ENCODE measurements around the gene FILIP1. TPM values are rescaled to one million over a fixed set of nuclear protein-coding genes. Genes with fewer than 3 reads are reported as not detected.
"Not testable (repeated sequence)": the region's sequence is repeated elsewhere in the genome, so short reads cannot be mapped to it uniquely, and the experiment has no call there.

The FILIP1 gene
- total RNA-seq, 1 donor = under 0.01 TPM

DNA sequence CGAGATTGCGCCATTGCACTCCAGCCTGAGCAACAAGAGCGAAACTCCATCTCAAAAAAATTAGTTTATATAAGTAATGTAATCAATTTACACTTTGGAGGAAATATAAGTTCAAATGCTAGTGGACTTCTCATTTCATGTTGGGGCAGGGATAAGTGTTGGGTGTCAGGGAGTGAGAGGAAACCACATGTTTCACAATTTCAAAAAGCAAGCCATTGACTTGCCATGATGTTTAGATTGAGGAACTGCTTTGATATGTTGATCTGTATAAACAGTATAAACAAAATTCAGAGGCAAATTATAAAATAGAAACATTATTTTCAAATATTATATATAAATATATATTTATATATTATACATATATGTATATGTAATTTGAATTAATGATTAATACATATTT, 42.7 kb downstream of the FILIP1 start:
- peaks cover 4% of the 10 kb centered on the region for H3K27me3 ChIP-seq (ENCODE audit: insufficient read depth, low read length)
- H3K9me3 ChIP-seq (ENCODE audit: low read depth, low read length) = no peaks in the 10 kb centered on the region
- H3K4me1 ChIP-seq (ENCODE audit: insufficient read depth, low read length) = no peaks in the 10 kb centered on the region
- no peak overlapping the region for H3K4me3 ChIP-seq (ENCODE audit: low read length)

- H3K9me3 ChIP-seq (ENCODE audit: low read depth, low read length) = no peaks in the 10 kb centered on the region
- no peak overlapping the region for H3K4me3 ChIP-seq (ENCODE audit: low read length)
- H3K4me1 ChIP-seq (ENCODE audit: insufficient read depth, low read length) = no peaks in the 10 kb centered on the region
- peaks cover 4% of the 10 kb centered on the region for H3K27me3 ChIP-seq (ENCODE audit: insufficient read depth, low read length)
These were observed 43.9 kb downstream of the FILIP1 start for GRCh38 chr6:75449630-75450206.

DNA sequence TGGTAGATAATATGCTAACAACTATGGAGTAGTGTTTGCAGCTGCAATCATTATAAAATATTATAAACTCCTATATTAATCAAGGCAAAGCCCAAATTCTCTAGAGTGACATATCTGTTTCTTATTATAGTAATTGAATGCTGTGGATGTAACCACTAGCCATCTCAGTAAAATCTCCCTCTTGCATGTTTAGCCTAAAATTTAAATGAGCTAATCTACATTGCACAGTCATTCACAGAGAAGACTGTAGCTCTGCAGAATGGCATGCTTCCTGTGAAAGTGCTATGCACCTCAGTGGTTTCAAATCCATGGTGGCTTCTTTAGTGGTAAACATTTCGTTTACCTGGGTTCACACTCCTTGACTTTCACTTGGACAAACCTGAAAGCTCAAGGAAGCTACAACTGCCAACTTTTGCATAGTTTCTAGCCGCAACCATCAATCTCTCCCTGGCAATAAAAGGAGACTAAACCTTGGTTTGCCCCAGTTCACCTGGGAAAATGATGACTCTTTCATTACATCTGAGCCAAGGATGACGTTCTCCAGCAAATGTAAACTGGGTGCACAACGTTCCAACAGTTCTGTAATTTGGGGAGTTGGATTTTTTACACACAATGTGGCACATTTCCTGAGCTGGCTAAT, 47.2 kb downstream of the FILIP1 start:
- Histone ChIP-seq H3K9me3 (ENCODE audit: low read depth, low read length) (no peaks in the 10 kb centered on the region), H3K4me3 (ENCODE audit: low read length) (no peak overlapping the region), H3K4me1 (ENCODE audit: insufficient read depth, low read length) (no peaks in the 10 kb centered on the region), H3K27me3 (ENCODE audit: insufficient read depth, low read length) (peaks cover 4% of the 10 kb centered on the region)

DNA sequence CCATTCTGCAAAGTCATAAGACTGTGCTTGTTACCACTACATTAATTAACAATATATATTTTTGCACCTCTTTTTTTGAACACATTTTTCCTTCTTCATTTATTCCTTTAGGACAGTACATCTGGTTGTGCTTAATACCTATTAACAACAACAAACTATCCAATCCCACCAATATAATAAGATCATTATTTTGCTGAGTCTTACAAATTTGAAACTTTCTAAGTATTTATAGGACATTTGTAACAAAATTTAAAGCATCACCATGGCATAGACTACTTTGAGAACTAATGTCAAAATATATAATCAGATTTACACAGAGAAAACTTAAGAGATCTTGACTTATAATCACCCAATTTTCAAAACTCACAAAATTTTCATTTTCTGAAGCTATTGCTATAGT, 47.9 kb downstream of the FILIP1 start:
- peaks cover 4% of the 10 kb centered on the region for H3K27me3 ChIP-seq (ENCODE audit: insufficient read depth, low read length)
- no peak overlapping the region for H3K4me3 ChIP-seq (ENCODE audit: low read length)
- no peaks in the 10 kb centered on the region for H3K4me1 ChIP-seq (ENCODE audit: insufficient read depth, low read length)
- H3K9me3 ChIP-seq (ENCODE audit: low read depth, low read length) = no peaks in the 10 kb centered on the region

- Histone ChIP-seq H3K4me1 (ENCODE audit: insufficient read depth, low read length) (no peaks in the 10 kb centered on the region), H3K4me3 (ENCODE audit: low read length) (no peak overlapping the region), H3K27me3 (ENCODE audit: insufficient read depth, low read length) (peaks cover 4% of the 10 kb centered on the region), H3K9me3 (ENCODE audit: low read depth, low read length) (no peaks in the 10 kb centered on the region)
These were observed 48.7 kb downstream of the FILIP1 start for GRCh38 chr6:75444899-75445298.

DNA sequence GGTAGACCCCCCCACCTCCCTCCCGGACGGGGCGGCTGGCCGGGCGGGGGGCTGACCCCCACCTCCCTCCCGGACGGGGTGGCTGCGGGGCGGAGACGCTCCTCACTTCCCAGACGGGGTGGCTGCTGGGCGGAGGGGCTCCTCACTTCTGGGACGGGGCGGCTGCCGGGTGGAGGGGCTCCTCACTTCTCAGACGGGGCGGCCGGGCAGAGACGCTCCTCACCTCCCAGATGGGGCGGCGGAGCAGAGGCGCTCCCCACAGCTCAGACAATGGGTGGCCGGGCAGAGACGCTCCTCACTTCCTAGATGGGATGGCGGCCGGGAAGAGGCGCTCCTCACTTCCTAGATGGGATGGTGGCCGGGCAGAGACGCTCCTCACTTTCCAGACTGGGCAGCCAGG, 51.7 kb downstream of the FILIP1 start:
- H3K4me3 ChIP-seq (ENCODE audit: low read length); H3K4me1 ChIP-seq (ENCODE audit: insufficient read depth, low read length); H3K9me3 ChIP-seq (ENCODE audit: low read depth, low read length); H3K27me3 ChIP-seq (ENCODE audit: insufficient read depth, low read length): not testable (repeated sequence)

GRCh38 chr6:75441479-75441878, 52.1 kb downstream of the FILIP1 start:
- not testable (repeated sequence) for H3K4me3 ChIP-seq (ENCODE audit: low read length); H3K4me1 ChIP-seq (ENCODE audit: insufficient read depth, low read length); H3K27me3 ChIP-seq (ENCODE audit: insufficient read depth, low read length); H3K9me3 ChIP-seq (ENCODE audit: low read depth, low read length)

DNA sequence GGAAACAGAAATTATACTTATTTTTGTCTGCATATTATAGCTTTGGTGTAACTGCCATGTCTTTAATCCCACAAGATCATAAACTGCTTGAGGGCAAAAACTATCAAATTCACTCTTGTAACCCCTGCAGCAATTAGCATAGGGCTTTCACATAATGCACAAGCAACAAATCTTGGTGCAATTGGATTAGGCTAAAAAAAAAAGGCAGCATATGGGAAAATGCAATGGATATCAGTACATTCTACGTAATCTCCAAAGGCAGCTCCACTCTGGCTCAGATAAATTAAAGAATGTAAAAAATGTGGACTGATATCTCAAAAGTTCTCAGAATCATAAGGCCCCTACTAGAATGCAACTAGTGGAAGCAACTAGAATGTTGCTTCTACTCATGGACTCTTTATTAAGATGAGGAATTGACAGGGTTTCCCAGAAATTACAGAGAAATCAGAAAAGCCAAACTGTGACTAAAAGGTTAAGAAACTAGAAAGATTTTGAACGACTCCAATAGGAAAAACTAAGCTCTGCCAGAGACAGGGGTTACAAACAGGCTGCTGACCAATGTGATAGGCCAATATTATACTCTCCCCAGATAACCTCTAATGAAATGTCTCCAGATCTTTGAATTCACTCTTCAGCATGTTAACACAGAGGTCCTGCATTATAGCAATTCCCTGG, 55.0 kb downstream of the FILIP1 start:
- no peaks in the 10 kb centered on the region for H3K27me3 ChIP-seq (ENCODE audit: insufficient read depth, low read length)
- no peaks in the 10 kb centered on the region for H3K9me3 ChIP-seq (ENCODE audit: low read depth, low read length)
- H3K4me1 ChIP-seq (ENCODE audit: insufficient read depth, low read length) = no peaks in the 10 kb centered on the region
- no peak overlapping the region for H3K4me3 ChIP-seq (ENCODE audit: low read length)

DNA sequence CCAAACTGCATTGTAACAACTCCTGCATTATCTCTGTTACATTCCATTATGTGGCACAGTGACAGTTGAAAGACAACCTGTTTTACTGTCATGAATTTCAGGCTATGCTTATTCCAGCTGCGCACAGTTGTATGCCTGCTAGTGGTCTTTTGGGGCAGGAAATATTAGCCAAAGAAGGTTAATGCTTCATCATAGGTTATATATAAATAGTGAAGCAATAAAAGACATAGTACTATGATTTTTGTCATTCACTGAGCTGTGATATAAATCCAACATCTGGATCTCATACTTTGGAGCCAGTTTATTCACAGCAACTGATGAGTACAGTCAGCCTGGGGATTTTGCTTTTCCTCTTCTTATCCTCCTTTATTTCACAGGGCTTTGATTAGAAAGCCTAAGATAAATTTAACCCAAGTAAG, 55.6 kb downstream of the FILIP1 start:
- Histone ChIP-seq H3K27me3 (ENCODE audit: insufficient read depth, low read length) (no peaks in the 10 kb centered on the region), H3K9me3 (ENCODE audit: low read depth, low read length) (no peaks in the 10 kb centered on the region), H3K4me1 (ENCODE audit: insufficient read depth, low read length) (no peaks in the 10 kb centered on the region), H3K4me3 (ENCODE audit: low read length) (no peak overlapping the region)

- Histone ChIP-seq H3K9me3 (ENCODE audit: low read depth, low read length) (no peaks in the 10 kb centered on the region), H3K4me1 (ENCODE audit: insufficient read depth, low read length) (no peaks in the 10 kb centered on the region), H3K27me3 (ENCODE audit: insufficient read depth, low read length) (no peaks in the 10 kb centered on the region), H3K4me3 (ENCODE audit: low read length) (no peak overlapping the region)
These were observed 56.1 kb downstream of the FILIP1 start for GRCh38 chr6:75437421-75437891.

- H3K27me3 ChIP-seq (ENCODE audit: insufficient read depth, low read length) = no peaks in the 10 kb centered on the region
- no peaks in the 10 kb centered on the region for H3K9me3 ChIP-seq (ENCODE audit: low read depth, low read length)
- no peak overlapping the region for H3K4me3 ChIP-seq (ENCODE audit: low read length)
- no peaks in the 10 kb centered on the region for H3K4me1 ChIP-seq (ENCODE audit: insufficient read depth, low read length)
These were observed 56.7 kb downstream of the FILIP1 start for GRCh38 chr6:75436869-75437268.

- not testable (repeated sequence) for H3K4me1 ChIP-seq (ENCODE audit: insufficient read depth, low read length); H3K4me3 ChIP-seq (ENCODE audit: low read length); H3K9me3 ChIP-seq (ENCODE audit: low read depth, low read length); H3K27me3 ChIP-seq (ENCODE audit: insufficient read depth, low read length)
These were observed 60.8 kb downstream of the FILIP1 start for GRCh38 chr6:75432809-75433208.

- H3K4me1 ChIP-seq (ENCODE audit: insufficient read depth, low read length) = no peaks in the 10 kb centered on the region
These were observed 62.2 kb downstream of the FILIP1 start for GRCh38 chr6:75431379-75431778.

GRCh38 chr6:75430631-75431325, 62.8 kb downstream of the FILIP1 start:
- Histone ChIP-seq H3K4me1 (ENCODE audit: insufficient read depth, low read length) (no peaks in the 10 kb centered on the region), H3K4me3 (ENCODE audit: low read length) (no peak overlapping the region), H3K9me3 (ENCODE audit: low read depth, low read length) (no peaks in the 10 kb centered on the region), H3K27me3 (ENCODE audit: insufficient read depth, low read length) (no peaks in the 10 kb centered on the region)

More at GRCh38 chr6:75431379-75431778, 62.2 kb downstream of the FILIP1 start:
- Histone ChIP-seq H3K27me3 (ENCODE audit: insufficient read depth, low read length) (no peaks in the 10 kb centered on the region), H3K4me3 (ENCODE audit: low read length) (no peak overlapping the region), H3K9me3 (ENCODE audit: low read depth, low read length) (no peaks in the 10 kb centered on the region)

GRCh38 chr6:75429061-75429703, 64.4 kb downstream of the FILIP1 start:
- H3K9me3 ChIP-seq (ENCODE audit: low read depth, low read length) = no peaks in the 10 kb centered on the region
- no peaks in the 10 kb centered on the region for H3K27me3 ChIP-seq (ENCODE audit: insufficient read depth, low read length)
- H3K4me1 ChIP-seq (ENCODE audit: insufficient read depth, low read length) = no peaks in the 10 kb centered on the region
- no peak overlapping the region for H3K4me3 ChIP-seq (ENCODE audit: low read length)
